HEK293 (cell line): ENCODE measurements around the gene PIP5KL1.

Source experiments
- SP7 ChIP-seq: fragments of 450-650 bp; formaldehyde crosslinking; IDR thresholded peaks from 2 replicates; pipeline ENCODE4 v1.5.1; 2016; ENCODE audit warnings: missing biosample characterization, missing genetic modification characterization
- ZFP3 ChIP-seq: fragments of 450-650 bp; formaldehyde crosslinking; IDR thresholded peaks from 2 replicates; pipeline ENCODE4 v1.5.1; 2016; ENCODE audit warnings: low read depth, missing biosample characterization, missing genetic modification characterization
- ZFP41 ChIP-seq: fragments of 450-650 bp; formaldehyde crosslinking; IDR thresholded peaks from 2 replicates; pipeline ENCODE4 v1.5.1; 2016; ENCODE audit warnings: missing biosample characterization, missing genetic modification characterization, borderline replicate concordance
- ZNF26 ChIP-seq: fragments of 450-650 bp; formaldehyde crosslinking; IDR thresholded peaks from 2 replicates; pipeline ENCODE4 v1.5.1; 2016; ENCODE audit warnings: missing biosample characterization, missing genetic modification characterization
- ZNF280D ChIP-seq: fragments of 450-650 bp; formaldehyde crosslinking; IDR thresholded peaks from 2 replicates; pipeline ENCODE4 v1.5.1; 2016; ENCODE audit warnings: missing biosample characterization, missing genetic modification characterization
- ZNF664 ChIP-seq: fragments of 450-650 bp; formaldehyde crosslinking; IDR thresholded peaks from 2 replicates; pipeline ENCODE4 v1.5.1; 2016; ENCODE audit warnings: missing biosample characterization, missing genetic modification characterization
- ZNF777 ChIP-seq: fragments of 450-650 bp; formaldehyde crosslinking; IDR thresholded peaks from 2 replicates; pipeline ENCODE4 v1.5.1; 2017; ENCODE audit warnings: missing biosample characterization, missing genetic modification characterization, borderline replicate concordance
- ZNF830 ChIP-seq: fragments of 450-650 bp; IDR thresholded peaks from 2 replicates; pipeline ENCODE4 v1.5.0; 2018; ENCODE audit warnings: missing biosample characterization, missing genetic modification characterization, low read depth, mild to moderate bottlenecking, moderate library complexity
- TF ChIP-seq, protein P1 (sequence below): fragments of 450-650 bp; formaldehyde crosslinking; IDR thresholded peaks from 2 replicates; pipeline ENCODE4 v1.5.1; 2016; ENCODE audit warnings: missing biosample characterization, missing genetic modification characterization

DNA sequence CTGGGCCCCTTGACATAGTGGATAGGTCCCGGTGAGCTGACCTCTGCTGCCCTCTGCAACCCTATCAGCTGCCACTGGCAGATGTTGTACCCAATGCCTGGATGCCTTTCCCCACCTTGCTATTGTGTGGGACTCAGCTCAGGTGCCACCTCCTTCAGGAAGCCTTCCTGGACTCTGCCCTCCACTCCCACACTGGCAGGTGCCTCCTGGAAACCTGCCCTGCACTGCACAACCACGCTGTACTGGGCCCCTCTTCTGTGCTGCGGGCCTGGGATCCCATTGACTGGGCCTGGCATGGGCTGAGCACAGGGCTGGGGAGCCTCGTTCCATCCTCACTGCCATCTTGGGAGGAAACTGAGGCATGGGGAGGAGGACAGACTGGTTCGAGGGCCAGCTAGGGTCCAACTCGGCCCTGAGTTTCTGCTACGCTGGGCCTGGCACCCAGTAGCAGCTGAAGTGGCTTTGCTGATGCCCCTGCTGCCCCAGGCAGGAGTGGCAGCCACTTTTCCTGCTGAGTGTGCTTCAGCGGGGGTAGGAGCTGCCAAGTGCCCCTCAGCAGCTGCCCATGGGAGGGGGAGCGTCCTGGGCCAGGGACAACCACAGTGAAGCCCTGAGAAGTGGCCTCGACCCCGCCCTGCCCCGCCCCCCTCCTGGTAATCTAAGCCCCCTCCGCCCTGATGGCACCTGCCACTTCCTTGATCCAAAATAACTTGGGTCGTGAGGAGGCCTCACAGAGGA, 54.4 kb downstream of the PIP5KL1 start:
- TF ChIP-seq, protein P1, sequence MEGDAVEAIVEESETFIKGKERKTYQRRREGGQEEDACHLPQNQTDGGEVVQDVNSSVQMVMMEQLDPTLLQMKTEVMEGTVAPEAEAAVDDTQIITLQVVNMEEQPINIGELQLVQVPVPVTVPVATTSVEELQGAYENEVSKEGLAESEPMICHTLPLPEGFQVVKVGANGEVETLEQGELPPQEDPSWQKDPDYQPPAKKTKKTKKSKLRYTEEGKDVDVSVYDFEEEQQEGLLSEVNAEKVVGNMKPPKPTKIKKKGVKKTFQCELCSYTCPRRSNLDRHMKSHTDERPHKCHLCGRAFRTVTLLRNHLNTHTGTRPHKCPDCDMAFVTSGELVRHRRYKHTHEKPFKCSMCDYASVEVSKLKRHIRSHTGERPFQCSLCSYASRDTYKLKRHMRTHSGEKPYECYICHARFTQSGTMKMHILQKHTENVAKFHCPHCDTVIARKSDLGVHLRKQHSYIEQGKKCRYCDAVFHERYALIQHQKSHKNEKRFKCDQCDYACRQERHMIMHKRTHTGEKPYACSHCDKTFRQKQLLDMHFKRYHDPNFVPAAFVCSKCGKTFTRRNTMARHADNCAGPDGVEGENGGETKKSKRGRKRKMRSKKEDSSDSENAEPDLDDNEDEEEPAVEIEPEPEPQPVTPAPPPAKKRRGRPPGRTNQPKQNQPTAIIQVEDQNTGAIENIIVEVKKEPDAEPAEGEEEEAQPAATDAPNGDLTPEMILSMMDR (tag by site-specific recombination): no peak
- TF ChIP-seq ZNF664 (tag by site-specific recombination): no peak
- TF ChIP-seq SP7 (tag by site-specific recombination): no peak
- TF ChIP-seq ZFP3: no peak
- TF ChIP-seq ZNF830 (tag by site-specific recombination): no peak
- no peak for TF ChIP-seq ZNF26
- no peak for TF ChIP-seq ZFP41 (tag by site-specific recombination)
- TF ChIP-seq ZNF777 (tag by site-specific recombination): no peak
- TF ChIP-seq ZNF280D: no peak
